GM21786 (cell line): Measurements from ENCODE around the gene PPP1R11.
A peak's percentile ranks its signal among the peaks of the same experiment; 100 is the strongest.
"Not testable (repeated sequence)": the region's sequence is repeated elsewhere in the genome, so short reads cannot be mapped to it uniquely, and the experiment has no call there.

Source experiments
- ATAC-seq: cut with Tn5 transposase; IDR thresholded peaks from one replicate; pipeline ENCODE4 v1.9.1; 2021; ENCODE audit not compliant: unreplicated experiment

PPP1R11 gene

DNA sequence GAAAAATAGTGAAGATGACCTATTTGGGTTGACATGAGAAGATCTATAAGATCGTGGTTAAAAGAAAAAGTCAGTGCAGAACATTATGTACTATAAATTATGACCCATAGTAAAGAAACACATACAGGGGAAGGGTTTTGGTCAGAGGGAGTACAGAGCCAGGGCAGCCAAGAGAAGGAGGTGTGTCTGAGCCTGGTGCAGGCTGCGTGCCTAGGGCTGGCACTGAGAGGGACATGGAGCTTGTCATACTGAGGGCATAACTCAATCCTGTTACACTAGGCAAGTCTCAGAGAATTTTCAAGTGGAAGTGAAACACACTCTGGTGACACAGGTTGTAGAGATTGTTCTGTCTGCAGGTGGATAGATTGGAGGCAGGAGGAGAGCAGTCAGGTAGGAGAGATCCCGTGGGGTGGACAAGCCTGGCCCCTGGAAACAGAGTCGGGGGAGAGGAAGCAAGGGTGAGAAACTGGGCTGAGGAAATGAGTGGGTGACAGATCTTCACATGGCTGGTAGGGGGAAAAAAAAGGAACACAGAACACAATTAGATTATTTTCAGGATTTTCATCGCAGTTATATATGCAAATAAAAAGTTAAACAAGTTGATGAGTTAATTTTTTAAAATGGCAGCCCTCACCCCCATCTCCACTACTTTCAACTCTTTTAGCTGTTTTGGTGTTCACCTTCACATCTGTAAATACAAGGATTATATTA is 27.1 kb downstream of the PPP1R11 start:
- ATAC-seq: no peak

DNA sequence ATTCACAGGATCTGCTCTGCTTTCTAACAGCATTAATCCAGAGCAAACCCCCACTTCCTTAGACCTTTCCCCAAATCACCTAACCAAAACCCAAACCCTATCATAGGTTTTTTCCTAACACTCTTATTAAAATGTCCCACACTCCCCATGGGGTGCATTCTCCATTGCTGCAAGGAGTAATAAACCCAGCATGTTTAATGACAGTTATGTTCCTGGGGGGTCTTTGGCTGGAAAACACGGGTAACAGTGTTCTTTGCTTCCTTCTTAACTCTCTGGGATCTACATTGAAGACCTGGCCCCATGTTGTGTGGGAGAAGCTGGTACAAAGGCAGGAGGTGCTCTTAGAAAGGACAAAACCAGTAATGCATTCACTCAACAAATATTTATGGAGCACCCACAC is 29.8 kb downstream of the PPP1R11 start:
- no peak for ATAC-seq

GRCh38 chr6:30097902-30098768 is 31.1 kb downstream of the PPP1R11 start:
- no peak for ATAC-seq

- ATAC-seq: no peak
These were observed 33.2 kb downstream of the PPP1R11 start for GRCh38 chr6:30100154-30100553.

DNA sequence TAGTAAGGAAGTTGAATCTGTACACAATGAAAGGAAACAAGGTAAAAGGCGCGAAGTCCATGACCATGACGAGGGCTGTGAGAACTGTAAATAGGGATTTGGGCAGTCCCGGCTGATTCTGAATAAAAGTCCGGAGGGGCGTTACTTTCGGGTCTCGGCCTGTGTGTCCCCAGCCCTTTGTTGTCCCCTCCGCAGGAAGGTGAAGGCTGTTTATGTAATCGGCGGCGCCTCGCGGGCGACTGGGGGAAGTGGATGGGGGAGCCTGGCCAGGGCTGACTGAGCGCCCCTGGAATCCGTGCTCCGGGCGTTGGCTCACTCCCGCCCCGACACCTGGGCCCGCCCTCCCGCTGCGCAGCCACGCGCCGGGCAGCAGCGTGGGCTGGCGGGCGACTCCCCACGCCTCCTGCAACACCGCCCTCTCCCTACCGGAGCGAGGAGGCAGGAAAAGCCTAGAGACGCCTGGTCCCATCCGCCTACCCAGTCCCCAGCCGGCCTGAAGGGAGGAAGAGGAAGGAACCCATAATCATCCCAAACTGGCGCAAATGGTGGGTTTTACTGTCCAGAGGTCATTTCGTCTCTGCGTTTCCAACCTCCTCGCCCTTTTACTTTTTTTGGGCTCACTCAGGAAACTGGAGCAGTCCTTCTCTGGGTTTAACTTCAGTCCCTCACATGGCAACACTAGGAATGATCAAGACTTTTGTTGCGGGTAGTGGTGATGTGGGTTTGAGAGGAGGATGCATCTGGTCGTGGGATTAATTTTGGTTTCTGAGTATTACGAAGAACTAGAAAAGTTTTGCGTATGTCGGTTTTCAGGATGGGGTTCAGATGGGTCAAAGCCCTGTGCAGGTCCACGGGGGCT is 33.8 kb downstream of the PPP1R11 start:
- no peak for ATAC-seq

DNA sequence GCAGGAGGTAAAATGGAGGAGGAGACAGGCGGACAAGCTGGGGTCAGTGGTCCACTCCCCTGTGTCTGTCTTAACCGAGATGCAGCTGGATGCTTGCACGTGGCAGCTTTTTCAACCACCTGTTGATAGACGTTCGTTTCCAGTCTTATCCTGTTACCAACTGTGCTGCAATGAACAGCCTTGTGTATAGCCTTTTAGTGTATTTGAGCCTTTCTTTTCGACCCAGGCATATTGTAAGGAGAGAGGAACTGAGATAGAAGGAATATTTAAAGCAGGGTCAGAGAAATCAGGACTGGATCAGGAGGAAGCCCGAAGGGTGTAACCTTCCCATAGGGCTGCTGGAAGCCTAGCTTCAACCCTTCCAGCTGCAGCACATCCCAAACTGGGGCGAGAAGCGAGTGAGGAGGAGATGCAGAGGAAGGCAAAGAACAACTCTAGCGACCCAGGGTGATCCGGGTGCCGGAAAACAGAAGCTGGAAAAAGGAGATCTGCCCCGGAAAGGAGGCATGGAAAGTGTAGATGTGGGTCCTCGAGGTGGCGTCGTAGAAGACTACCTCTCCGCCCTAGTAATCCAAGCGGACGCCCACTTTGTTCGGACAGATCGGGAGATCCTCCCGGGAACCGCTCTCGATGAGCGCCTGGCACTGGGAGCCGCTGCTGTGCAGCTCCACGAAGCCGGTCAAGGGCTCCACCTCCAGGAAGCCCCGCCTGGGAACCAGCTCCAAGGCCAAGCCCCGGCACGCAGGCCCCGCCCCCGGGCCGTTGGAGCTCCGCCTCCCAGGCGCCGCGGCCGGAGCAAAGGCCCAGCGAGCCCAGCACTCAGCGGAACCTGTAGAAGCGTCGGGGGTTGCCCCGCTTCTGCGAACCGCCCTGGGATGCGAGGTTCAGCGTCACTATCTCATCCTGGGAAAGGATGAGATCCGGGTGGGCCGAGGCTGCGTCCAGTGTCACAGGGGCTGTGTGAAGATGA is 34.7 kb downstream of the PPP1R11 start:
- peak; percentile 63 for ATAC-seq

DNA sequence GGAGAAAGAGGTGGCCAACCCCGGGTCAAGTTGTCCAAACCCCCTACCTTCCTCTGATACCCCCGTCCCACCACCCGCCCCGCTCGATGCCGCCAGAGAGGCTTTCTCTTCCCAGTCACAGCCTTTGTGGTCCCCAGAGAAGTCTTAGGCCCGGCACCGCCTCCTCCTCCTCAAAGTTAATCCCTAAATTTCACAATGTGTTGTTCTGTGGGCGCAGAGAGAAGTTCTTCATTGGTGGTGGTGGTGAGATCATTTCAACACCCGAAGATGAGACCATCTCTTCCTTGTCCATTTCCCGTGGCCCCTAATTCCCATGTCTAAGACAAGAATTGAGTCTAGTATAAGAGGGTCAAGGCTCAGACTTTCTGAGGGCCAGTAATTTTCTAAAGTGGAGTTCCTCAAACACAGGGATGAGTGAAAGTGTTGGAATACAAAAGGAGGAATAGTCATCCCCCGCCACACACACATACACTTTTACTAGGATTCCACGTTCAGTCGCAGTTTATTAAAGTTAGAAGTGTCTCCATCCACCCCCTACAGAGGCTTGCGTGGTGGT is 35.5 kb downstream of the PPP1R11 start:
- no peak for ATAC-seq

- peak; percentile 63 for ATAC-seq
These were observed 36.2 kb downstream of the PPP1R11 start for GRCh38 chr6:30102970-30103871.

- ATAC-seq: no peak
These were observed 36.8 kb downstream of the PPP1R11 start for GRCh38 chr6:30103872-30104179.

DNA sequence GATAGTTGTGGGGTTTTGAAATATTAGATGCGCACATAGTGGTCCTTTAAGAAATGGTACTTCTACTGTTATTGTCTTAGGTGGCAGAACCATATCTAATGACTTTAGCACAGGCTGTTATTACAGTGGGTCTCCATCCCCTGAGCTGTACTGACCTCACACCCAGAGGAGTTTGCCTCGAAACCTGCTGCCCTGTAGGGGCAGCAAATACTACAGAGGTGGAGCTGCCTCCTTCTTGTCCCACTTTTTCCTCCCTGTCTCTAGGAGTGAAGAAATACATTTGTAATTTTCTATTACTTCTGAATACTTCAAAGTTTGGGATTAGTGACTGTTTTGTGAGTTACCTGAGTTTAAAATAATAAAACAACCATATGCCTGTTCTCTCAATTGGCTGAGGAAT is 37.7 kb downstream of the PPP1R11 start:
- ATAC-seq: no peak

- ATAC-seq: no peak
These were observed 44.4 kb downstream of the PPP1R11 start for GRCh38 chr6:30111266-30111856.

DNA sequence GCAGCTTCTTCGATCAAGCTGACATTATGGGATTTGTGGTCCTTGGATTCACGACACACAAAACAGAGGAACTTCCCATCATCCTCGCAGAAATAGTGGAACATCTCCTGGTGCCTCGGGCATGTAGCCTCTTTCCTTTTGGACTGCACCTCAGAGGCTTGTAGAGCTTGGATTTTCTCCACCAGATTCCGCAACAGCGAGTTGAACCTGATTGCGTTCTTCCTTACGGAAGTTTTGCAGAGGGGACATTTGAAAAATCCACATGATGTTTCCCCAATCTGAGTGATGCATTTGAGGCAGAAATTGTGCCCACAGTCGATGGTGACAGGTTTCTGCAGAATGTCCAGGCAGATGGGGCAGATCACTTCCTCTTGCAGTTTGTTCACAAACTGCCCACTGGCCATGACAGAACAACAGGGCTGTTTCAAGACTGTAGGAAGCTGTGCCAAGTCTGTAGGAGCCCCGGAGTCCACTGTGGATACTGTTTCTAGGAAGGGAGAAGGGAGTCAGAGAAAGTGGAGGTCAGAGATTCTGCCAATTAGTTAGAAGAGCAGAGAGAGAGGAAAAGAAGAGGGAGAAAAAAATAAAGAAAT is 45.5 kb downstream of the PPP1R11 start:
- no peak for ATAC-seq

- peak; percentile 55 for ATAC-seq
These were observed 46.2 kb downstream of the PPP1R11 start, which contains the start of gene TRIM31 for GRCh38 chr6:30113003-30113759. TSS of gene TRIM31 (minus strand) at chr6:30113090. CDS start at chr6:30112805, 285 bp downstream.

DNA sequence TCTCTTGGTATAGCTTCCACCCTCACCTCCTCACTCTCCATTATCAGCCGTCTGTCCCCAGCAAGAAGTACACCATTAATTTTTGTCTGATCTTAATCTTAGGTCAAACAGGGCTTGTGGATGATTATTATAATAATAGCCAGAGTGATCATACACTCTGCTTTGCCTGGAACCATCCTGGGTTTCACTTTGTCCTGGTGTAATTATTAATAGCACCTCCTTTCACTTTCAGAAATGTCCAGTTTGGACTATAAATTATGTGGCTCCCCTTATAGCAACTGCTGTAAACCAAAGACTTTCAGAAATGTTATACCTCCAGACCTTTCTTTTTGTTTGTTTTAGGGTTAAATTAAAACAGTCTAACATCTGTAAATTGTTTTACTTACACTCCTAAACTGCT is 46.8 kb downstream of the PPP1R11 start:
- ATAC-seq: no peak

- no peak for ATAC-seq
These were observed 49.7 kb downstream of the PPP1R11 start for GRCh38 chr6:30116724-30117123.

- not testable (repeated sequence) for ATAC-seq
These were observed 51.7 kb downstream of the PPP1R11 start for GRCh38 chr6:30118691-30119090.
